ENCODE results near the gene CACNG3.

DNA sequence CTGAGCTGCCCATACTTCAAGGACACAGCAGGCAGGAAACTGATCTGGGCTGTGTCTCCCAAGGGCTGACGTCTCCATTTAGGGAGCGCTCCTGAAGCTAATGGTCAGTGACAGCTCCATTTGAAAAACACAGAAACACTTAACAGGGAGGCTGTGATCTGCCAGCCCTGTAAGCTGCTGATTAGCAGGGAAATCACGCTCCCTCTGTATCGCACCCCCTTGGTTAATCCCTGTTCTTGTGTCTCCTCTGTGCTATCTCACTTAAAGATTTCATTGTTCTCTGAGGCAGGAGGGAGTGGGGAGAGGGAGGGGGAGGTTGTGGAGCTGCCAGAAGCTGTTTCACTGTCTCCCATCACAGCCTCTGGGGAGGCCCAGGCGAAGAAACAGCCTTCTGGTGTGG, 47.4 kb upstream of the CACNG3 start:
- TF ChIP-seq, protein P1, sequence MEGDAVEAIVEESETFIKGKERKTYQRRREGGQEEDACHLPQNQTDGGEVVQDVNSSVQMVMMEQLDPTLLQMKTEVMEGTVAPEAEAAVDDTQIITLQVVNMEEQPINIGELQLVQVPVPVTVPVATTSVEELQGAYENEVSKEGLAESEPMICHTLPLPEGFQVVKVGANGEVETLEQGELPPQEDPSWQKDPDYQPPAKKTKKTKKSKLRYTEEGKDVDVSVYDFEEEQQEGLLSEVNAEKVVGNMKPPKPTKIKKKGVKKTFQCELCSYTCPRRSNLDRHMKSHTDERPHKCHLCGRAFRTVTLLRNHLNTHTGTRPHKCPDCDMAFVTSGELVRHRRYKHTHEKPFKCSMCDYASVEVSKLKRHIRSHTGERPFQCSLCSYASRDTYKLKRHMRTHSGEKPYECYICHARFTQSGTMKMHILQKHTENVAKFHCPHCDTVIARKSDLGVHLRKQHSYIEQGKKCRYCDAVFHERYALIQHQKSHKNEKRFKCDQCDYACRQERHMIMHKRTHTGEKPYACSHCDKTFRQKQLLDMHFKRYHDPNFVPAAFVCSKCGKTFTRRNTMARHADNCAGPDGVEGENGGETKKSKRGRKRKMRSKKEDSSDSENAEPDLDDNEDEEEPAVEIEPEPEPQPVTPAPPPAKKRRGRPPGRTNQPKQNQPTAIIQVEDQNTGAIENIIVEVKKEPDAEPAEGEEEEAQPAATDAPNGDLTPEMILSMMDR (IDR thresholded peaks at IDR 0.05): no peak
- TF ChIP-seq EZH2 (IDR thresholded peaks at IDR 0.05; ENCODE audit: borderline replicate concordance, insufficient read depth, low read depth, low read length, poor library complexity, severe bottlenecking): no peak
